ENCODE measurements around the gene PKD1L1.

Gene PKD1L1

DNA sequence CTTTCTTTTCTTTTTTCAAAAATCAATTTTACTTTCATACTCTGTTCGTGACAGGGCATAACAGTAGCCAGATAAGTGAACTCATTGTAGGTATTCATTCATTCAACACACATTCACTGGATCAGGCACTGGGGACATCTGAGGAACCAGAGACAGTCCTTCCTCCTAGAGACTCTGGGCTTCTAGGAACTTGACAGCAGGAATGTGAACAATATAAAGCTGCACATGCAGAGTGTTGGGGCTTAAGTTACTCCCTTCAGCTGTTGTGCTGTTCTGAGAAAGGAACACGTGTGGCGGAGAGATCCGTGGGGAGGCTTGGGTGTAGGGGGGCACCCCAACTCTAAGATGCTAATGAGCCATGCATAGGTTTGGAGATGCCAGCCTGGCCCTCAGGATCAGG lies 120.4 kb downstream of the PKD1L1 start:
- TF ChIP-seq YY1 (IDR thresholded peaks at IDR 0.05; ENCODE audit: low read depth) (no peak), CEBPB (IDR thresholded peaks at IDR 0.05) (no peak)
- TF ChIP-seq, protein P1, sequence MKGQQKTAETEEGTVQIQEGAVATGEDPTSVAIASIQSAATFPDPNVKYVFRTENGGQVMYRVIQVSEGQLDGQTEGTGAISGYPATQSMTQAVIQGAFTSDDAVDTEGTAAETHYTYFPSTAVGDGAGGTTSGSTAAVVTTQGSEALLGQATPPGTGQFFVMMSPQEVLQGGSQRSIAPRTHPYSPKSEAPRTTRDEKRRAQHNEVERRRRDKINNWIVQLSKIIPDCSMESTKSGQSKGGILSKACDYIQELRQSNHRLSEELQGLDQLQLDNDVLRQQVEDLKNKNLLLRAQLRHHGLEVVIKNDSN (IDR thresholded peaks at IDR 0.05) = no peak

- no peak for TF ChIP-seq CREB1 (IDR thresholded peaks at IDR 0.05; ENCODE audit: low read depth)
- TF ChIP-seq TEAD4 (IDR thresholded peaks at IDR 0.05) = no peak
- TF ChIP-seq TCF12 (IDR thresholded peaks at IDR 0.05; ENCODE audit: low read depth) = no peak
- TF ChIP-seq NFIC (IDR thresholded peaks at IDR 0.05) = no peak
- TF ChIP-seq EGR1 (IDR thresholded peaks at IDR 0.05) = no peak
- no peak for TF ChIP-seq ZBTB7A (IDR thresholded peaks at IDR 0.05; ENCODE audit: low read depth)
- no peak for TF ChIP-seq RAD21 (IDR thresholded peaks at IDR 0.05; ENCODE audit: low read depth)
- TF ChIP-seq MAX (IDR thresholded peaks at IDR 0.05) = no peak
- TF ChIP-seq, protein P1 (IDR thresholded peaks at IDR 0.05) = no peak
- TF ChIP-seq, protein P2, sequence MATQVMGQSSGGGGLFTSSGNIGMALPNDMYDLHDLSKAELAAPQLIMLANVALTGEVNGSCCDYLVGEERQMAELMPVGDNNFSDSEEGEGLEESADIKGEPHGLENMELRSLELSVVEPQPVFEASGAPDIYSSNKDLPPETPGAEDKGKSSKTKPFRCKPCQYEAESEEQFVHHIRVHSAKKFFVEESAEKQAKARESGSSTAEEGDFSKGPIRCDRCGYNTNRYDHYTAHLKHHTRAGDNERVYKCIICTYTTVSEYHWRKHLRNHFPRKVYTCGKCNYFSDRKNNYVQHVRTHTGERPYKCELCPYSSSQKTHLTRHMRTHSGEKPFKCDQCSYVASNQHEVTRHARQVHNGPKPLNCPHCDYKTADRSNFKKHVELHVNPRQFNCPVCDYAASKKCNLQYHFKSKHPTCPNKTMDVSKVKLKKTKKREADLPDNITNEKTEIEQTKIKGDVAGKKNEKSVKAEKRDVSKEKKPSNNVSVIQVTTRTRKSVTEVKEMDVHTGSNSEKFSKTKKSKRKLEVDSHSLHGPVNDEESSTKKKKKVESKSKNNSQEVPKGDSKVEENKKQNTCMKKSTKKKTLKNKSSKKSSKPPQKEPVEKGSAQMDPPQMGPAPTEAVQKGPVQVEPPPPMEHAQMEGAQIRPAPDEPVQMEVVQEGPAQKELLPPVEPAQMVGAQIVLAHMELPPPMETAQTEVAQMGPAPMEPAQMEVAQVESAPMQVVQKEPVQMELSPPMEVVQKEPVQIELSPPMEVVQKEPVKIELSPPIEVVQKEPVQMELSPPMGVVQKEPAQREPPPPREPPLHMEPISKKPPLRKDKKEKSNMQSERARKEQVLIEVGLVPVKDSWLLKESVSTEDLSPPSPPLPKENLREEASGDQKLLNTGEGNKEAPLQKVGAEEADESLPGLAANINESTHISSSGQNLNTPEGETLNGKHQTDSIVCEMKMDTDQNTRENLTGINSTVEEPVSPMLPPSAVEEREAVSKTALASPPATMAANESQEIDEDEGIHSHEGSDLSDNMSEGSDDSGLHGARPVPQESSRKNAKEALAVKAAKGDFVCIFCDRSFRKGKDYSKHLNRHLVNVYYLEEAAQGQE (IDR thresholded peaks at IDR 0.05; ENCODE audit: low read depth) = no peak
- TF ChIP-seq YY1 (IDR thresholded peaks at IDR 0.05; ENCODE audit: low read depth) = no peak
- TF ChIP-seq CEBPB (IDR thresholded peaks at IDR 0.05) = no peak
- TF ChIP-seq FOXM1 (IDR thresholded peaks at IDR 0.05; ENCODE audit: borderline replicate concordance, low read depth) = no peak
- no peak for TF ChIP-seq EP300 (IDR thresholded peaks at IDR 0.05; ENCODE audit: borderline replicate concordance)
- no peak for TF ChIP-seq TAF1 (IDR thresholded peaks at IDR 0.05; ENCODE audit: low read depth)
Measured at GRCh38 chr7:47827351-47827756, 120.9 kb downstream of the PKD1L1 start.

- TF ChIP-seq YY1 (IDR thresholded peaks at IDR 0.05; ENCODE audit: low read depth) (no peak), EP300 (IDR thresholded peaks at IDR 0.05; ENCODE audit: borderline replicate concordance) (no peak), ZBTB7A (IDR thresholded peaks at IDR 0.05; ENCODE audit: low read depth) (no peak), CEBPB (IDR thresholded peaks at IDR 0.05) (no peak), RAD21 (IDR thresholded peaks at IDR 0.05; ENCODE audit: low read depth) (no peak), CREB1 (IDR thresholded peaks at IDR 0.05; ENCODE audit: low read depth) (no peak), NFIC (IDR thresholded peaks at IDR 0.05) (no peak), MAX (IDR thresholded peaks at IDR 0.05) (no peak), TEAD4 (IDR thresholded peaks at IDR 0.05) (no peak), TAF1 (IDR thresholded peaks at IDR 0.05; ENCODE audit: low read depth) (no peak), FOXM1 (IDR thresholded peaks at IDR 0.05; ENCODE audit: borderline replicate concordance, low read depth) (no peak), TCF12 (IDR thresholded peaks at IDR 0.05; ENCODE audit: low read depth) (no peak), EGR1 (IDR thresholded peaks at IDR 0.05) (no peak)
- TF ChIP-seq, protein P1 (IDR thresholded peaks at IDR 0.05) = no peak
- TF ChIP-seq, protein P2 (IDR thresholded peaks at IDR 0.05; ENCODE audit: low read depth) = no peak
Measured at GRCh38 chr7:47826754-47827153, 121.5 kb downstream of the PKD1L1 start.

- no peak for TF ChIP-seq FOXM1 (IDR thresholded peaks at IDR 0.05; ENCODE audit: borderline replicate concordance, low read depth)
- no peak for TF ChIP-seq EGR1 (IDR thresholded peaks at IDR 0.05)
- TF ChIP-seq, protein P1 (IDR thresholded peaks at IDR 0.05) = no peak
- no peak for TF ChIP-seq ZBTB7A (IDR thresholded peaks at IDR 0.05; ENCODE audit: low read depth)
Measured at GRCh38 chr7:47819607-47819920, 128.7 kb downstream of the PKD1L1 start.

- TF ChIP-seq TCF12 (IDR thresholded peaks at IDR 0.05; ENCODE audit: low read depth) = no peak
- no peak for TF ChIP-seq NFIC (IDR thresholded peaks at IDR 0.05)
- TF ChIP-seq, protein P2 (IDR thresholded peaks at IDR 0.05; ENCODE audit: low read depth) = no peak
- TF ChIP-seq RAD21 (IDR thresholded peaks at IDR 0.05; ENCODE audit: low read depth) = peak; percentile 96
Measured at GRCh38 chr7:47818796-47819606, 129.3 kb downstream of the PKD1L1 start.
